NOMO-1 treated with DMSO at 0.1 percent for 48 hours (cell line): ENCODE measurements around the gene TOMM70.
"Not testable (repeated sequence)": the region's sequence is repeated elsewhere in the genome, so short reads cannot be mapped to it uniquely, and the experiment has no call there.

Experiments
- DNase-seq: peaks from one replicate; lab custom pipeline; 2025; ENCODE audit not compliant: unreplicated experiment; lab: John Stamatoyannopoulos, UW

TOMM70 gene

DNA sequence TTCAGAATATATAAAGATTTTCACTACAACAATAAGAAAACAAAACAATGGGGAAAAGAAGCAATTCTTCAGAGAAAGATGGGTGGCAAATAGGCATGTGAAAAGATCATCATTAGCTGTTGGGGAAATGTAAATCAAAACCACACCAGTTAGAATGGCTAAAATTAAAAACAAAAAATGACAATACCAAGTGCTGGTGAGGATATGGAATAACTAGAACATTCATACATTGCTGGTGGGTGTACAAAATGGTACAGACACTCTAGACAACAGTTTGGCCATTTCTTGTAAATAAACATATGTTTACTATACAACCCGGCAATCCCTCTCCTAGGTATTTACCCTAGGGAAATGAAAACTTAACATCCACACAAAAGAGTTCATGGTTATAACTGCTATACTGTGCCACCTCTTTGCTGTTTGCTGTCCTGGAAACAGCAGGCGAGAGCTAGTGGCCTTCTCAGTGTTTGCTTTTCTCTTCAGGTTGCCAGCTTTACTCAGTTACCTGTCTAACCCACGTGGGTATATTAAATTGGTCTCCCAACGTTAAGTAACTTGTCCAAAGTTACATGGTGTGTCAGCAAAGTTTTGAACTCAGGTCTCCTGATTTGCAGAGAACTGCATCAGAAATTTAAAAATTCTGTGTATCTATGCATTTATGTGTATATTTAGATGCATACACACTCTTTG, 70.9 kb downstream of the TOMM70 start:
- no peak for DNase-seq

DNA sequence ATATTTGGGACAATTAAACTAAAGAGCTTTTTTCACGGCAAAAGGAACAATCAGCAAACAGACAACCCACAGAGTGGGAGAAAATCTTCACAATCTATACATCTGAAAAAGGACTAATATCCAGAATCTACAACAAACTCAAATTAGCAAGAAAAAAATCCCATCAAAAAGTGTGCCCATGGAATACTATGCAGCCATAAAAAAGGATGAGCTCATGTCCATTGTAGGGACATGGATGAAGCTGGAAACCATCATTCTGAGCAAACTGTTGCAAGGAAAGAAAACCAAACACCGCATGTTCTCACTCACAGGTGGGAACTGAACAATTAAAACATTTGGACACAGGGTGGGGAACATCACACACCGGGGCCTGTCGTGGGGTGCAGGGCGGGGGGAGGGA, 73.5 kb downstream of the TOMM70 start:
- not testable (repeated sequence) for DNase-seq

DNA sequence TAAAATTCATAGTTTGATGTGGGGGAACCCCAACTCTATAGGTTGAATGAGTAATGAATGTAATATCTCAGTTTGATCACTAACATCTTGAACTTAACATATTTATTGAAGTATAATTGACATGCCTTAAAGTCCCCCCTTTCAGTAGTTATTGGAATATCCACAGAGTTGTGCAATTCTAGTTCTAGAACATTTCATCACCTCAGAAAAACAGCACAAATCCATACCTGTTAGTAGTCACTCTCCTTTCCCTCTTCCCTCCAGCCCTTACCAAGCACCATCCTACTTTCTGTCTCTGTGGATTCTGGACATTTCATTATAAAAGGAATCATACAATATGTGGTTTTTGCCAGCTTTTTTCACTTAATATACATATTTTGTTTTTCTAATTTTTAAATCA, 75.1 kb downstream of the TOMM70 start:
- no peak for DNase-seq

DNA sequence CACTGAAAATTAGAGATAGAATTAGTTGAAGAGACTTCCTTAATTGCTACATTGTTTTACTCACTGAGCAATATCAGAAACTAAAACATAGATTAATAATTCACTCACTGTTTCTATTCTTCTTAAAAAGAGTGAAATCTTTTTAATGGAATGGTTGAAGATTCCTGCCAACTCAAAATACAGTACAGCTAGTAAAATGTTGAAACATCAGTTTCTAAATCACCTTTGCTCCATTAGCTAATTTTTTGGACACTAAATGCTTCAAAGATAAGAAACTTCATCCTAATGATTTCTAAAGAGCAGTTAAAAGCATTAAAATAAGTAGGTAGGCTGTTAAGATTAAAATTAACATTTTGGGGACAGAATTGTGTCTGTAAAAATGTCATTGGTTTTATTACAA, 76.8 kb downstream of the TOMM70 start:
- no peak for DNase-seq

DNA sequence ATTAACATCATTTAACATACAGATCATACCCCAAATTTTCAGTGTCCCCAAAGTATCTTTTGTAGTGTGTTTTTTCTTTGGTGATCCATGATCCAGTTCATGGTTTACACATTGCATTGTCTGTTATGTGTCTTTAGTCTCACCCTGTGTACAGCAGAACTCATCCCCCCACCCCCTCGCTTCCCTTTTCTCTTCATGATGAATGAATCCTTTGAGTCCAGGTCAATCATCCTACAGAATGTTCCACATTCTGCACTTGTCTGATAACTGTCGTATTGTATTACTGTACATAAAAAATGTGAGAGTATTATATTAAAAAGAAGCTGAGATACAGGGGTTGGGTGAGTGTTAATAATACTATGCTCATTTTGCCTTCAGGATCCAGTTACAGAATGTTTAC, 80.9 kb downstream of the TOMM70 start:
- DNase-seq = no peak

DNA sequence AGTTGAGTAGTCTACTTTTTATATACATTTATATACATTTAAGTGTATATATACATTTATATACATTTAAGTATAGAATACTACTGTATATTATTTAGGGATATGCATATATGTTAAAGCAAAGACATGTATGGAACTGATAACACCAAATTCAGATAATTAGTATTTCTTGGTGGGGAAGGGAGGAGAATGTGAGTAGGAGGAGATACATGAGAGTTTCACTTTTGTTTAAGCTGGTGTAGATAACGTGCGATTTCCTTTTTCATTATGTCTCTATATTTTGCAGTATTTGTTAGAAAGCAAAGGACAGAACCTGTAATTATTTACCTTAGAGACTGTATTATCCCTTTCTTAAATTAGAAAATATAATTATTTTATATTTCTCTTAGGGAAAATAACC, 83.0 kb downstream of the TOMM70 start:
- DNase-seq = no peak

DNA sequence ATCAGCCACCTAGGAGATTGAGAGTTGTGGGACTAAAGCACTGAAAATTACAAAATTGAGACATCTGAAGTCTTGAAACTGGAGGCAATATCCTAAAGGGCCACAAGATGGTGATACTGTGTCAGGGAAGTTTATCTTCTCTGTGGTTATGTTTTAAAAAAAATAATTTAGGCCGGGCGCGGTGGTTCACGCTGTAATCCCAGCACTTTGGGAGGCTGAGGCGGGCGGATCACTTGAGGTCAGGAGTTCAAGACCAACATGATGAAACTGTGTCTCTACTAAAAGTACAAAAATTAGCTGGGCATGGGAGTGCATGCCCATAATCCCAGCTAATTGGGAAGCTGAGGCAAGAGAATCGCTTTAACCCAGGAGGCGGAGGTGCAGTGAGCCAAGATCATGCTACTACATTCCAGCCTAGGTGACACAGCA, 84.2 kb downstream of the TOMM70 start:
- DNase-seq = peak; percentile 57
